IPS DF 6.9 (cell line): ENCODE data around the gene INTS1.

Experiments
- DNase-seq: peaks from one replicate; pipeline ENCODE4 v3.0.0-alpha.2; 2013; ENCODE audit warnings: low read depth, low spot score
- H3K27ac ChIP-seq: one replicate; pipeline ENCODE4 v1.5.1; 2013; ENCODE audit warnings: low read length, control low read depth
- H3K27me3 ChIP-seq: 2 replicates; pipeline ENCODE4 v1.6.1; 2013; ENCODE audit warnings: mild to moderate bottlenecking, low read length; ENCODE audit not compliant: control insufficient read depth, insufficient read depth
- H3K36me3 ChIP-seq: 2 replicates; pipeline ENCODE4 v1.6.1; 2013; ENCODE audit warnings: low read length; ENCODE audit not compliant: control insufficient read depth, insufficient read depth
- H3K4me1 ChIP-seq: 2 replicates; pipeline ENCODE4 v1.6.1; 2013; ENCODE audit warnings: low read length; ENCODE audit not compliant: control insufficient read depth, insufficient read depth
- H3K4me3 ChIP-seq: 2 replicates; pipeline ENCODE4 v1.5.1; 2013; ENCODE audit warnings: mild to moderate bottlenecking, low read length
- H3K9me3 ChIP-seq: 2 replicates; pipeline ENCODE4 v1.6.1; 2013; ENCODE audit warnings: low read length, inconsistent platforms; ENCODE audit not compliant: control insufficient read depth, insufficient read depth
- WGBS: extraction: QIAGEN DNeasy Blood & Tissue Kit; methylation state at CpG from one replicate; pipeline ENCODE4 v1.1.7; 2013; ENCODE audit warnings: mixed read lengths, missing lambda C conversion rate; ENCODE audit not compliant: insufficient read length, insufficient coverage; 5-methylcytosine and 5-hydroxymethylcytosine counted together

INTS1 gene

DNA sequence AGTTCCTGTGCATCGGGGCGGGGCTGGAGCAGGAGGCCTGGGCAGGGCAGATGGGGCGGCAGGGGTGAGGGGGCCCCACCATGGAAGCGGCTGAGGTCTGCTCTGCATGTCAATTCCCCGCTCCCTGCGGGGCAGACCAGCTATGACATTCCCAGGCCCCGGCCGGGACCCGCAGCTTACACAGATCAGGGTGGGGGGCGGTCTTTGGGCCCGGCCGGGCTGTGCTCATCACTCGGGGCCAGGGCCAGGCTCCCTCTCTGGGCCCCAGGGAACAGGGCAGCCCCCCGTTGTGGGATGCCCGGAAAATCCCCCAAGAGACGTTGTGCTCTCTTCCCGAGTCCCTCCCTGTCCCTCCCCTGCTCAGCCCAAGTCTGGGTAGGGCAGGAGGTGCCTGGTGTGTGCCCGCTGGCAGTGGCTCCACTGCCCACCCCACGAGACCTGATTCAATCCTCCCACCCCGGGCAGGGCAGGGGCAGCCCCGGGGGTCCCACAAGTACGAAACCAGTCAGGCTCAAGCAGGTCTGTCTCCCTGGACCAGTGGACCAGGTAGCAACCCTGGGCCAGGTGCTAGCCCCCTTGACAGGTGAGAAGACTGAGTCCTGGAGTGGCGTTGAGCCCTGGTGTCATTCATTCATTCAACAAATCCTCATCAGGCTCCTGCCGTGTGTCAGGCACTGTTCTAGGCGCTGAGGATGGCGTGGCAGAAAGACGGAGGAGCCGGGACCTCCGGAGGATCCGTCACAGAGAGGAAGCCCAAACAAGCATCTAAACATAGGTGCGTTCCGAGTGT, 73.9 kb downstream of the INTS1 start:
- Histone ChIP-seq H3K36me3 (no peaks in the 10 kb centered on the region; the same call in 1 of the 2 replicates), H3K27ac (no peak overlapping the region), H3K9me3 (no peaks in the 10 kb centered on the region), H3K27me3 (no peaks in the 10 kb centered on the region), H3K4me3 (no peak overlapping the region), H3K4me1 (peaks cover 4% of the 10 kb centered on the region; the same call in 1 of the 2 replicates)
- no peak for DNase-seq
- no CpG with 5 or more reads among the region's 32 CpGs for WGBS

DNA sequence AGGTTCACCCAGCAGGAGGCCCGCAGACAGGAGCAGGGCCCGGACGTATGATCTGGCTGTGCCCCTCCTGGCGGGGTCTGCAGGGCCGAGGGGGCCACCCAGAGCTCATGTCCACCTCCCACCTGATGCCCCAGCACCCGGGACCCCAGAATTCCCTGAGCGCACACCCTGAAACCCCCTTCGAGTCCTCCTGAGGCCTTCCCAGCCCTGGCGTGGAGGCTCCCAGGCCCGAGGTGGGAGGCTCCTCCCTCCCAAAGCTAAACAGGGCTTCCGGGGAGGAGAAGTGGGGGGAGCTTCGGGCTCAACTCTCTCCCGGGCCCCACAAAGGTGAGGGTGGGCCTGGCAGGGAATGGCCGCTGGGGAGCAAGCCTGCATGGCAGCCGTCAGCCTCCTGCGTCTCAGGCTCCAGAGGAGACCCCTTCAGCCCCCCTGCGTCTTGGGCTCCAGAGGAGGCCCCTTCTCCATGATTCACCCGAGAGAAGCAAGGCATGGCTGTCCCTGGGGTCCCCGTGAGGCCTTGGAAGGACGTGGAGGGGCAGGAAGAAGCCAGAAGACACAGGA, 75.2 kb downstream of the INTS1 start:
- Histone ChIP-seq H3K4me1 (peaks cover 4% of the 10 kb centered on the region; the same call in 1 of the 2 replicates), H3K4me3 (no peak overlapping the region), H3K27me3 (no peaks in the 10 kb centered on the region), H3K27ac (no peak overlapping the region), H3K36me3 (no peaks in the 10 kb centered on the region), H3K9me3 (no peaks in the 10 kb centered on the region)
- WGBS: no CpG with 5 or more reads among the region's 20 CpGs
- DNase-seq: no peak

DNA sequence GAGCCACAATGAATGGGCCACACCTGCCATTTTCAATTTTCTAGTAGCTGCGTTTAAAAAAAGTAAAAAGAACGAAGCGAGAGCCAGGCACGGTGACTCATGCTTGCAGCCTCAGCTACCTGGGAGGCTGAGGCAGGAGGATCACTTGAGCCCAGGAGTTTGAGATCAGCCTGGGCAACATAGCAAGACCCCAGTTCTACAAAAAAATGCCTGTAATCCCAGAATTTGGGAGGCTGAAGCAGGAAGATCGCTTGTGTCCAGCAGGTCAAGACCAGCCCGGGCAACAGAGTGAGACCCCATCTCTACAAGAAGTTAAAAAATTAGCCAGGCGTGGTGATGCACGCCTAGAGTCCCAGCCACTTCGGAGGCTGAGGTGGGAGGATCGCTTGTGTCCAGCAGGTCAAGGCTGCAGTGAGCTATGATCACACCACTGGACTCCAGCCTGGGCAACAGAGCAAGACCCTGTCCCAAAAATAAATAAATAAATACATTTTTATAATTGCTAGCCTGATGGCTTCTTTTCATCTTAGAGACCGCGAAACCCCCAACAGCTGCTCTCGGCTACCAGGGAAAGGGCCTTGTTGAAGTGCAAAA, 77.0 kb downstream of the INTS1 start:
- H3K9me3 ChIP-seq: no peaks in the 10 kb centered on the region
- no peak for DNase-seq
- H3K27ac ChIP-seq: no peak overlapping the region
- H3K4me1 ChIP-seq: peaks cover 4% of the 10 kb centered on the region; the same call in 1 of the 2 replicates
- H3K27me3 ChIP-seq: no peaks in the 10 kb centered on the region
- no peak overlapping the region for H3K4me3 ChIP-seq
- WGBS: no CpG with 5 or more reads among the region's 13 CpGs
- no peaks in the 10 kb centered on the region for H3K36me3 ChIP-seq

DNA sequence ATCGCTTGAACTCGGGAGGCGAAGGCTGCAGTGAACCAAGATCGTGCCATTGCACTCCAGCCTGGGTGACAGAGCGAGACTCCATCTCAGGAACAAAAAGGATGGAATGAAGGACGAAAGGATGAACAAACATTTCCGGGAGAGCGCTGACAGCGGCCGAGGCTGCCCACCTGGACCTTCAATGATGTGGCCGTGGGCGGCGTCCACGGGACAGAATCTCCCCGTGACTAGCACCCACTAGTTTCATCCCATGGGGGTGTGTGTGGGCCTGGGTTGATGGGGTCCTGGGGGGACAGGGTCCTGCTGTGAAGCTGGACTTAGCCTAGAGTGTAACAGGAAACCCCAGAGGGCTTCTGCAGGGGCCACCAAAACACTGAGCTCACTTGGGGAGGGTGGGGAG, 77.7 kb downstream of the INTS1 start:
- Histone ChIP-seq H3K4me1 (peaks cover 4% of the 10 kb centered on the region), H3K4me3 (no peak overlapping the region), H3K9me3 (no peaks in the 10 kb centered on the region), H3K27ac (no peak overlapping the region), H3K36me3 (no peaks in the 10 kb centered on the region), H3K27me3 (no peaks in the 10 kb centered on the region)
- no CpG with 5 or more reads among the region's 15 CpGs for WGBS
- no peak for DNase-seq

DNA sequence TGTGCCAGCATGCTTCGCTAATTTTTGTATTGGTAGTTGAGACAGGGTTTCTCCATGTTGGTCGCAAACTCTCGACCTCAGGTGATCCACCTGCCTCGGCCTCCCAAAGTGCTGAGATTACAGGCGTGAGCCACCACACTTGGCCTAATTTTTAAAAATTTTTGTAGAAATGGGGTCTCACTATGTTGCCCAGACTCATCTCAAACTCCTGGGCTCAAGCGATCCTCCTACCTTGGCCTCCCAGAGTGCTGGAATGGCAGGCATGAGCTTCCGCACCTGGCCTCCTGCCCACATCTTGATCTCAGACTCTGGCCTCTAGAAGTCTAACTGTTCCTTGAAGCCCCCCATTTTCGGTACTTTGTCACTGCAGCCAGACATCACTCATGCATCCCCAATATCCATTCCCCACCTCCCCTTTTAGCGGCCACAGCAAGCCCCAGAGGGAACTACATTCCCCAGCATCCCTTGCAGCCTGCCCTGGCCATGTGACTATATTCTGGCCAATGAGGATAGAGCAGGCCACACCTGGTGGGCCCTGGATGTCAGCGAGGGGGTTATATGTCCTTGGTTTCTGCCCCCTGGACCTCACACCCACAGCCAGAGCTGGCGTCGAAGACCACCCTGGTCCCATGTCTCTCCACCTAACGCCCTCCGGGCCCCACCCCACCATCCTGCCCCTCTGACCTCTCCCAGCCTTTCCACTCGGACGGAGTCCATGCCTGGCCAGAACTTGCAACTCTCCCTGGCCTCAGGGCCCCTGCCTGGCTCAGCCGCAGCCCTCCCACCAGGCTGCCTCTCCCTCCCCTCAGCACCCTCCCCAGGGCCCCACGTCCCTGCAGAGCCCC, 78.7 kb downstream of the INTS1 start:
- Histone ChIP-seq H3K27ac (no peak overlapping the region), H3K4me3 (no peak overlapping the region), H3K27me3 (no peaks in the 10 kb centered on the region), H3K9me3 (no peaks in the 10 kb centered on the region), H3K36me3 (no peaks in the 10 kb centered on the region), H3K4me1 (peaks cover 4% of the 10 kb centered on the region)
- no CpG with 5 or more reads among the region's 18 CpGs for WGBS
- DNase-seq: no peak

DNA sequence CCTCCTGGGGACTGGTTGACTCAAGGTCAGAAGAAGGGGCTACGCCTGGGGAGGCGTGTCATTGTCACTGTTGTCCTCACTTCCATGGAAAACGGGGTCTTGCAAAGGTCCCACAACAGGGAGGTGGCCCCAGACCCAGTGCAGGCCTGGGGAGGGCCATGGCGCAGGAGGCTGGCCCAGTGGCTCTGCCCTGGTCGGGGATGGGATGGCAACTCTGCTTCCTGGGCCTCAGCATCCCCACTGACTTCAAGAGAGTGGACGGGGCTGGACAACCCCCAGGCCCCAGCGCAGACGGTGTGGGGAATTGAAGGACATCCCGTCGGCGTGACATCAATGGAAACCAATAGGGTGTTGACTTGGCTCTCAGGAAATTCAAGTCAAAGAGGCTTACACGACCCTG, 80.1 kb downstream of the INTS1 start:
- Histone ChIP-seq H3K4me3 (no peak overlapping the region), H3K9me3 (no peaks in the 10 kb centered on the region), H3K4me1 (peaks cover 2% of the 10 kb centered on the region), H3K27ac (no peak overlapping the region), H3K27me3 (no peaks in the 10 kb centered on the region), H3K36me3 (no peaks in the 10 kb centered on the region)
- DNase-seq: no peak
- WGBS: no CpG with 5 or more reads among the region's 12 CpGs

DNA sequence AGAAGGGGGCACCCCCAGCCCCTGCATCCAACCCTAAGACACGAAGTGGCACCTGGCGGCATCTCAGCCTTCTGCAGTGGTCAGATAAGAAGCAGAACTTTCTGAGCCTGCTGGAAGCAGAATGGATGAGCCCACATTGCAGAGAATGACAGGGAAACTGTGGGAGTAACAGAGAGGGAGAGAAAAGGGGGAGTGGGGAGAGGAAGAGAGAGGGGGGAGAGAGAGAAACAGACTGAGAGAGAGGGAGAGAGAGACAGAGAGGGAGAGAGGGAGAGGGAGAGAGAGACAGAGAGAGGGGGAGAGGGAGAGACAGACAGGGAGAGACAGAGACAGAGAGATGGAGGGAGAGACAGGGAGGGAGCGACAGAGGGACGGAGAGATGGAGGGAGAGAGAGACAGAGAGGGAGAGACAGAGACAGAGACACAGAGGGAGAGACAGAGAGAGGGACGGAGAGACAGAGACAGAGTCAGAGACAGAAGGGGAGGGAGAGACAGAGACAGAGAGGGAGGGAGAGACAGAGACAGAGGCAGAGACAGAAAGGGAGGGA, 80.9 kb downstream of the INTS1 start:
- Histone ChIP-seq H3K9me3 (no peaks in the 10 kb centered on the region), H3K27me3 (no peaks in the 10 kb centered on the region), H3K4me1 (peaks cover 2% of the 10 kb centered on the region), H3K27ac (no peak overlapping the region), H3K4me3 (no peak overlapping the region), H3K36me3 (no peaks in the 10 kb centered on the region)
- no CpG with 5 or more reads among the region's 5 CpGs for WGBS
- no peak for DNase-seq

DNA sequence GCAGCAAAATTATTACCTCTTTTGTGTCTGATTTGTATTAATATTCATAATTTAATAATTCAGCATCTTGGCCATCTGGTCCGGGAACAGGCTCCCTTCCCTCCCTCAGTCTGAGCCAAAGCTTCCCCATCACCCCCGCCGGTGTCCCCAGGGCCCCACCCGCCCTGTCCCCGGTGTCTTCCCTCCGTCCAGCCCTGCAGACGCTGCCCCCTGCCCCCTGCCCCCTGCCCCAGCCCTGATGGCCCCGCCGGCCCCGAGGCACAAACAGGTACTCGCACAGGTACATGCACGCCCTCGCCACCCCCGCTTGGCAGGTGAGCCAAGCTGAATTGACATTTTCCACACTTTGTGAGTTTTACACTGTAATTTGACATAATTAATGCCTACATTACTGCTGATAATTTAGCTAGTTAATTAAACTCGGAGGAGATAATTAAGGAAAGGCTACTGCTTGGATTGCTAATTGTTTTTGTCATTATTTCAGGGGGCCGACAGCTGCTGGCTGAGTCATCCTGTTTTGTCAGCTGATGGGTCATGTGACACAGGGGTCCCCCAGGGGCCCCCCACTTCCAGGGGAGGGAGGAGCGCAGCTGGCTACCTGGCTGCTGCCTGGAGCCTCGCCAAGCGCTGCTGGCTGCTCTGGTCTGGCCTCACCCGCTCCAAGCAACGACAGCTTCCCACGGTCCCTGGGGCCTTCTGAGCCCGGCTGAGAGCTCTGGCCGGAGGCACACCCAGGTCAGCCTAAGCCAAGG, 81.5 kb downstream of the INTS1 start:
- DNase-seq: no peak
- no peaks in the 10 kb centered on the region for H3K27me3 ChIP-seq
- WGBS: no CpG with 5 or more reads among the region's 24 CpGs

DNA sequence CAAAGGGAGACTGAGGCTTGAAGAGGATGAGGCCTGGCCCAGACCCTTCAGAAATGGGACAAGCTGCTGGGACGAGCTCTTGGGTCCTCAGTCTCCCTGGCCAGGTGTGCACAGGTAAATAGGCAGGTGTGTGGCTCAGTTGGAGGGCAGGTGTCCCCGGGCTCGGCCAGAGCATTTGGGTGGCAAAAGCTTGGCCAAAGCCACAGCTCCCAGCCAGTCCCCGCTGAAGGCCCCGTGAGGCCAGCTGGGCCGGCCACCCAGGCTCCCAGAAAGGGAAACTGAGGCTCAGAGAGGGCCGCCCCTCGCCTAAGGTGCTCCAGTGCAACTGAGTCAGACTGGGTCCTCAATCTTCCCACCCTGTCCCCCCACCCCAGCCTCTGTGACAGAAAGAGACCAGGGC, 82.2 kb downstream of the INTS1 start:
- H3K27me3 ChIP-seq: no peaks in the 10 kb centered on the region

More for the DNA sequence above, 81.5 kb downstream of the INTS1 start:
- H3K4me3 ChIP-seq: no peak overlapping the region
- no peak overlapping the region for H3K27ac ChIP-seq
- no peaks in the 10 kb centered on the region for H3K36me3 ChIP-seq
- no peaks in the 10 kb centered on the region for H3K9me3 ChIP-seq
- H3K4me1 ChIP-seq: peaks cover 2% of the 10 kb centered on the region

More for the DNA sequence above, 82.2 kb downstream of the INTS1 start:
- Histone ChIP-seq H3K9me3 (no peaks in the 10 kb centered on the region), H3K27ac (no peak overlapping the region), H3K36me3 (no peaks in the 10 kb centered on the region), H3K4me1 (peaks cover 2% of the 10 kb centered on the region), H3K4me3 (no peak overlapping the region)
- no peak for DNase-seq
- no CpG with 5 or more reads among the region's 8 CpGs for WGBS
